ENCODE results near the gene ZNF804B.

DNA sequence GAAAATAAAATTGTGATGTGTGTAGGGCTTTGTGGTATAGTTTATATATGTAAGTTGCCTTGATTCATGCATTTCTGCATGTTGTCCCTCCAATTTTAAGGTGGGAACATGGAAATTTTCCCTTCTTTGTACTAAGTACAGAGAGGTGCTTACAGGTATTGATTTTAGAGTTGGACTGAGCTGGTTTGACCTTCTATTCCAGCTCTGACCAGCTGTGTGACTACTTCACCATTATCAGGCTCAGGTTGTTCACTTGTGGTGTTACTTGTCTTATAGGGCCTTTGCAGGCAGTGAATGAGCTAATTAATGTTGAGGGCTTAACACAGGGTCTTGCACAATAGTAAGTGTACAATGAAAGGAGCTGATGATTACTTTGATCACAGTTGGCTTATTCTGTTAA lies 16.3 kb downstream of the ZNF804B start:
- no peak for TF ChIP-seq POLR2AphosphoS5 (IDR thresholded peaks at IDR 0.05; ENCODE audit: low read depth, low read length)
- no peak for TF ChIP-seq TAF1 (IDR thresholded peaks at IDR 0.05; ENCODE audit: low read depth, low read length)

All from GM12891 (cell line).